Upper lobe of left lung (tissue), 4 donors: ENCODE measurements around the gene MAD1L1.

Experiments
- EP300 ChIP-seq, 4 donors: sonication (generic); formaldehyde crosslinking; IDR thresholded peaks; one replicate each; pipeline ENCODE4 v1.5.1; 2017; ENCODE audit warnings: antibody characterized with exemption in 4 of 4, control low read depth in 2 of 4
- POLR2A ChIP-seq, 4 donors: fragments of 450-650 bp; IDR thresholded peaks; one replicate each; pipeline ENCODE4 v1.5.1; 2016 to 2017; ENCODE audit warnings: antibody characterized with exemption in 4 of 4, mild to moderate bottlenecking in 2 of 4
- TF ChIP-seq, protein P1 (sequence below), 6 experiments: fragments of 450-650 bp in 4 of 6; fragments of 200-600 bp in 2 of 6; sonication (generic) in 2 of 6; IDR thresholded peaks; one replicate each; pipeline ENCODE4 v1.5.1; 2016 to 2019; ENCODE audit warnings: antibody characterized with exemption in 6 of 6

DNA sequence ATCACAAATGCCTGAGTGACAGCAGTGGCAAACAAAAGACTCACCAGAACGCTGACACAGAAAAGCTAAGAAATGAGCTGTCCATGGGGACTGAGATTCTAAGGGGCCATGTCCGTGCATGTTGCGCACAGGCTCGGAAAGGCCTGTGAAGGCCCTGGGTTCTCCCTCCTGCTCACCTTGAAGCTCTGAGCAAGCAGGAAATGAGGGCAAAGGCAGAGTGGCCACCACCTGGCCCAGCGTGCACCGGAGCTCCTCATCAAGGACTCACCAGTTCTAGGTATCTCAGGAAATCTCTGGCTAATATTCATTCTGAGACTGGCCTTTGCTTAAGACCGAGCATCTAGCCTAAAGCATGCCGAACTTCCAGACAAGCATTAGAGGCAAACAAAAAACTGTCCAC, 52.7 kb downstream of the MAD1L1 start:
- TF ChIP-seq POLR2A (IDR thresholded peaks at IDR 0.05) = no peak
- TF ChIP-seq, protein P1, sequence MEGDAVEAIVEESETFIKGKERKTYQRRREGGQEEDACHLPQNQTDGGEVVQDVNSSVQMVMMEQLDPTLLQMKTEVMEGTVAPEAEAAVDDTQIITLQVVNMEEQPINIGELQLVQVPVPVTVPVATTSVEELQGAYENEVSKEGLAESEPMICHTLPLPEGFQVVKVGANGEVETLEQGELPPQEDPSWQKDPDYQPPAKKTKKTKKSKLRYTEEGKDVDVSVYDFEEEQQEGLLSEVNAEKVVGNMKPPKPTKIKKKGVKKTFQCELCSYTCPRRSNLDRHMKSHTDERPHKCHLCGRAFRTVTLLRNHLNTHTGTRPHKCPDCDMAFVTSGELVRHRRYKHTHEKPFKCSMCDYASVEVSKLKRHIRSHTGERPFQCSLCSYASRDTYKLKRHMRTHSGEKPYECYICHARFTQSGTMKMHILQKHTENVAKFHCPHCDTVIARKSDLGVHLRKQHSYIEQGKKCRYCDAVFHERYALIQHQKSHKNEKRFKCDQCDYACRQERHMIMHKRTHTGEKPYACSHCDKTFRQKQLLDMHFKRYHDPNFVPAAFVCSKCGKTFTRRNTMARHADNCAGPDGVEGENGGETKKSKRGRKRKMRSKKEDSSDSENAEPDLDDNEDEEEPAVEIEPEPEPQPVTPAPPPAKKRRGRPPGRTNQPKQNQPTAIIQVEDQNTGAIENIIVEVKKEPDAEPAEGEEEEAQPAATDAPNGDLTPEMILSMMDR (IDR thresholded peaks at IDR 0.05) = no peak
- no peak for TF ChIP-seq EP300 (IDR thresholded peaks at IDR 0.05)
